MM.1S (cell line): ENCODE data around the gene DCUN1D3.

Experiments used
- CTCF ChIP-seq: fragments of 300-600 bp; sonication (generic); IDR thresholded peaks from 2 replicates; pipeline ENCODE4 v1.5.1; 2016; ENCODE audit warnings: antibody characterized with exemption, low read length, mixed read lengths
- EZH2 ChIP-seq: fragments of 300-600 bp; sonication (generic); optimal IDR thresholded peaks from 2 replicates; pipeline ENCODE3; 2017; ENCODE audit warnings: low read depth, mild to moderate bottlenecking, antibody characterized with exemption, low read length, mixed read lengths
- EZH2phosphoT487 ChIP-seq: fragments of 300-600 bp; sonication (generic); IDR thresholded peaks from 2 replicates; pipeline ENCODE4 v1.6.1; 2018; ENCODE audit warnings: antibody characterized with exemption, low read length

GRCh38 chr16:20886320-20886719, 13.8 kb downstream of the DCUN1D3 start:
- TF ChIP-seq EZH2 (no peak), CTCF (no peak), EZH2phosphoT487 (no peak)
